ENCODE results near the gene RNF5. TPM values are rescaled to one million over a fixed set of nuclear protein-coding genes. Genes with fewer than 3 reads are reported as not detected.

Gene RNF5
- total and polyA plus RNA-seq, 10 of the 15 experiments (the other 5 are each of a cell fraction or from before 2014, with no cell fraction given), result 31.4 to 114 (median 62.8) TPM

DNA sequence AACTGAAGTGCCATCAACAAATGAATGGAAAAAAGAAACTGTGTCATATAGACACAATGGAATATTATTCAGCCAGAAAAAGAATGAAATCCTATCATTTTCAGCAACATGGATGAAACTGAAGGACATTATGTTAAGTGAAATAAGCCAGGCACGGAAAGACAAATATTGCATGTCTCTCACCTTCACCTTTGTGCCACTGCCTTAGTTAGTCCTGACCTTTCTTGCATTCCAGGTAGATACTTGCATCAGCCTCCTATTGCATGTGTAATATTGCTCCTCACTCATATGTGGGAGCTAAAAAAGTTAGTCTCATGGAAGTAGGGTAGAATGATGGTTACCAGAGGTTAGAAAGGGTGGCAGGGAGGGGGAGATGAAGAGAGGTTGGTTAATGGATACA is 30.8 kb downstream of the RNF5 start (continued):
- TF ChIP-seq, protein P1, sequence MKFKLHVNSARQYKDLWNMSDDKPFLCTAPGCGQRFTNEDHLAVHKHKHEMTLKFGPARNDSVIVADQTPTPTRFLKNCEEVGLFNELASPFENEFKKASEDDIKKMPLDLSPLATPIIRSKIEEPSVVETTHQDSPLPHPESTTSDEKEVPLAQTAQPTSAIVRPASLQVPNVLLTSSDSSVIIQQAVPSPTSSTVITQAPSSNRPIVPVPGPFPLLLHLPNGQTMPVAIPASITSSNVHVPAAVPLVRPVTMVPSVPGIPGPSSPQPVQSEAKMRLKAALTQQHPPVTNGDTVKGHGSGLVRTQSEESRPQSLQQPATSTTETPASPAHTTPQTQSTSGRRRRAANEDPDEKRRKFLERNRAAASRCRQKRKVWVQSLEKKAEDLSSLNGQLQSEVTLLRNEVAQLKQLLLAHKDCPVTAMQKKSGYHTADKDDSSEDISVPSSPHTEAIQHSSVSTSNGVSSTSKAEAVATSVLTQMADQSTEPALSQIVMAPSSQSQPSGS (IDR thresholded peaks at IDR 0.05; ENCODE audit: low read length), result no peak
- no peak for TF ChIP-seq TAF1 (IDR thresholded peaks at IDR 0.05; ENCODE audit: borderline replicate concordance, low read depth, low read length)
- no peak for TF ChIP-seq CEBPB (IDR thresholded peaks at IDR 0.05; ENCODE audit: borderline replicate concordance in 1 of 2, low read depth in 2 of 2, low read length in 2 of 2)
- TF ChIP-seq MTA3 (IDR thresholded peaks at IDR 0.05; ENCODE audit: borderline replicate concordance, low read length), result no peak
- TF ChIP-seq MYB (IDR thresholded peaks at IDR 0.05; ENCODE audit: borderline replicate concordance, low read depth, low read length), result no peak
- no peak for TF ChIP-seq PAX8 (IDR thresholded peaks at IDR 0.05)
- no peak for TF ChIP-seq MAX (IDR thresholded peaks at IDR 0.05; ENCODE audit: low read depth, low read length)
- TF ChIP-seq CBFB (IDR thresholded peaks at IDR 0.05; ENCODE audit: low read depth), result no peak
- no peak for TF ChIP-seq ZZZ3 (IDR thresholded peaks at IDR 0.05; ENCODE audit: control insufficient read depth, insufficient read length, low read depth)
- TF ChIP-seq HDAC6 (IDR thresholded peaks at IDR 0.05; ENCODE audit: unreplicated experiment), result no peak
- no peak for TF ChIP-seq ATF3 (IDR thresholded peaks at IDR 0.05; ENCODE audit: borderline replicate concordance, extremely low read depth, low read depth, low read length)

- Histone ChIP-seq H3K9me3 (replicated peaks; ENCODE audit: control insufficient read depth, insufficient read depth, low read length) (no peaks in the 10 kb centered on the region), H3K4me1 (ENCODE audit: control insufficient read depth, insufficient read depth, low read length) (no peaks in the 10 kb centered on the region), H3K36me3 (ENCODE audit: control insufficient read depth in 2 of 2, insufficient read depth in 2 of 2, low read length in 1 of 2) (no peaks in the 10 kb centered on the region), H3K27me3 (replicated peaks in 1 of 2; ENCODE audit: control insufficient read depth in 2 of 2, insufficient read depth in 2 of 2, low read length in 1 of 2) (no peaks in the 10 kb centered on the region; a peak in 2 of 4 replicates), H3K27ac (ENCODE audit: control insufficient read depth, insufficient read depth) (no peak overlapping the region), H3K79me2 (ENCODE audit: control insufficient read depth, insufficient read depth, low read length) (no peaks in the 10 kb centered on the region), H3K9ac (ENCODE audit: control insufficient read depth, insufficient read depth, low read length) (no peak overlapping the region), H3K4me3 (no peak overlapping the region), H3K4me2 (ENCODE audit: control insufficient read depth, insufficient read depth) (no peak overlapping the region), H2AFZ (ENCODE audit: control insufficient read depth, low read depth, low read length) (no peak overlapping the region), H4K20me1 (ENCODE audit: control insufficient read depth, insufficient read depth) (no peaks in the 10 kb centered on the region)
- intact Hi-C loops (cut with micrococcal nuclease; ENCODE audit: unreplicated experiment), result no loop called here
- ChIA-PET POLR2A (no interaction called here), RAD21 (ENCODE audit: unreplicated experiment) (no interaction called here), SMC1A (ENCODE audit: uncharacterized antibody, unreplicated experiment) (no interaction called here), CTCF (interaction anchor here (1.2 kb wide), 1 partner anchor 587 kb away, joined by 4 read pairs; no protein-coding TSS in a partner anchor)
- WGBS (ENCODE audit: insufficient coverage, insufficient replicate concordance, low lambda C conversion rate, missing lambda C conversion rate), result 47% methylated on average over 5 of the region's 5 CpGs
- no peak for ATAC-seq
- no TSS peak for BruUV-seq (replicated peaks)
- FAIRE-seq, result no peak
- in situ Hi-C loops (cut with MboI), result no loop called here
- no peak for DNase-seq (ENCODE audit: low read depth, low spot score)
- TF ChIP-seq SIN3A (IDR thresholded peaks at IDR 0.05; ENCODE audit: low read depth, low read length) (no peak), TARDBP (IDR thresholded peaks at IDR 0.05; ENCODE audit: borderline replicate concordance) (no peak), ESRRA (IDR thresholded peaks at IDR 0.05; ENCODE audit: low read length) (no peak), RAD51 (IDR thresholded peaks at IDR 0.05) (no peak), NFXL1 (IDR thresholded peaks at IDR 0.05; ENCODE audit: borderline replicate concordance) (no peak), PAX5 (IDR thresholded peaks at IDR 0.05; ENCODE audit: borderline replicate concordance, low read depth, low read length) (no peak)
- TF ChIP-seq, protein P2, sequence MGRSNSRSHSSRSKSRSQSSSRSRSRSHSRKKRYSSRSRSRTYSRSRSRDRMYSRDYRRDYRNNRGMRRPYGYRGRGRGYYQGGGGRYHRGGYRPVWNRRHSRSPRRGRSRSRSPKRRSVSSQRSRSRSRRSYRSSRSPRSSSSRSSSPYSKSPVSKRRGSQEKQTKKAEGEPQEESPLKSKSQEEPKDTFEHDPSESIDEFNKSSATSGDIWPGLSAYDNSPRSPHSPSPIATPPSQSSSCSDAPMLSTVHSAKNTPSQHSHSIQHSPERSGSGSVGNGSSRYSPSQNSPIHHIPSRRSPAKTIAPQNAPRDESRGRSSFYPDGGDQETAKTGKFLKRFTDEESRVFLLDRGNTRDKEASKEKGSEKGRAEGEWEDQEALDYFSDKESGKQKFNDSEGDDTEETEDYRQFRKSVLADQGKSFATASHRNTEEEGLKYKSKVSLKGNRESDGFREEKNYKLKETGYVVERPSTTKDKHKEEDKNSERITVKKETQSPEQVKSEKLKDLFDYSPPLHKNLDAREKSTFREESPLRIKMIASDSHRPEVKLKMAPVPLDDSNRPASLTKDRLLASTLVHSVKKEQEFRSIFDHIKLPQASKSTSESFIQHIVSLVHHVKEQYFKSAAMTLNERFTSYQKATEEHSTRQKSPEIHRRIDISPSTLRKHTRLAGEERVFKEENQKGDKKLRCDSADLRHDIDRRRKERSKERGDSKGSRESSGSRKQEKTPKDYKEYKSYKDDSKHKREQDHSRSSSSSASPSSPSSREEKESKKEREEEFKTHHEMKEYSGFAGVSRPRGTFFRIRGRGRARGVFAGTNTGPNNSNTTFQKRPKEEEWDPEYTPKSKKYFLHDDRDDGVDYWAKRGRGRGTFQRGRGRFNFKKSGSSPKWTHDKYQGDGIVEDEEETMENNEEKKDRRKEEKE (IDR thresholded peaks at IDR 0.05), result no peak
Observed at GRCh38 chr6:32210191-32210601, 32.0 kb downstream of the RNF5 start.

Data from GM12878 (cell line).